ENCODE measurements around the gene PPP2R2B.
A peak's percentile ranks its signal among the peaks of the same experiment; 100 is the strongest.

Gene PPP2R2B

DNA sequence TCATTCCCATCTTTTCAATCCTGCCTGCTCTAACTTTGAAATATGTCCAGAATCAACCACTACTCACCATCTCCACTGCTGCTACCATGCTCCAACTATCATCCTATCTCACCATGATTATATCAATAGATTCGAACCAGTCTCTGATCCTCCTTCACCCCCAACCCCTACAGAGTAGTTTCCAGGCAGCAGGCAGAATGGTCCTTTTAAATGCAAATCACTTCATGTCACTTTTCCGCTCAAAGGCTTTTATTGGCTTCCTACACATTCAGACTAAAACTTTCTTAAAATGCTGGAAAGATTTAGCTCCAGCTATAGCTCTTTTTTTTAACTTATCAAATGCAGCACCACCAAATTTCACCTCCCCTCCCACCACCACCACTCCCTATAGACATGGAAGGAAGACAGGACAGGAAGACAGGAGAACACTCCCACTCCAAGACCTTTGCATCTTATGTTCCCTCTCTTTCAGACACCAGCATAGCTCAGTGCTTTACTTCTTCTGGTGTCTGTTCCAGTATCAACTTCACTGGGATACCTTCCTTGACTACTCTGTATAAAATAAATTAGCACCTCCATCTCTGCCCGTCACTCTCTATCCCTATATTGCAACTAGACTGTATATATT, 9.9 kb upstream of the PPP2R2B start:
- no peak overlapping the region for H3K4me3 ChIP-seq (ENCODE audit: low read depth, low read length)
- TF ChIP-seq, protein P1, sequence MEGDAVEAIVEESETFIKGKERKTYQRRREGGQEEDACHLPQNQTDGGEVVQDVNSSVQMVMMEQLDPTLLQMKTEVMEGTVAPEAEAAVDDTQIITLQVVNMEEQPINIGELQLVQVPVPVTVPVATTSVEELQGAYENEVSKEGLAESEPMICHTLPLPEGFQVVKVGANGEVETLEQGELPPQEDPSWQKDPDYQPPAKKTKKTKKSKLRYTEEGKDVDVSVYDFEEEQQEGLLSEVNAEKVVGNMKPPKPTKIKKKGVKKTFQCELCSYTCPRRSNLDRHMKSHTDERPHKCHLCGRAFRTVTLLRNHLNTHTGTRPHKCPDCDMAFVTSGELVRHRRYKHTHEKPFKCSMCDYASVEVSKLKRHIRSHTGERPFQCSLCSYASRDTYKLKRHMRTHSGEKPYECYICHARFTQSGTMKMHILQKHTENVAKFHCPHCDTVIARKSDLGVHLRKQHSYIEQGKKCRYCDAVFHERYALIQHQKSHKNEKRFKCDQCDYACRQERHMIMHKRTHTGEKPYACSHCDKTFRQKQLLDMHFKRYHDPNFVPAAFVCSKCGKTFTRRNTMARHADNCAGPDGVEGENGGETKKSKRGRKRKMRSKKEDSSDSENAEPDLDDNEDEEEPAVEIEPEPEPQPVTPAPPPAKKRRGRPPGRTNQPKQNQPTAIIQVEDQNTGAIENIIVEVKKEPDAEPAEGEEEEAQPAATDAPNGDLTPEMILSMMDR (IDR thresholded peaks at IDR 0.05; ENCODE audit: low read depth, low read length): no peak

DNA sequence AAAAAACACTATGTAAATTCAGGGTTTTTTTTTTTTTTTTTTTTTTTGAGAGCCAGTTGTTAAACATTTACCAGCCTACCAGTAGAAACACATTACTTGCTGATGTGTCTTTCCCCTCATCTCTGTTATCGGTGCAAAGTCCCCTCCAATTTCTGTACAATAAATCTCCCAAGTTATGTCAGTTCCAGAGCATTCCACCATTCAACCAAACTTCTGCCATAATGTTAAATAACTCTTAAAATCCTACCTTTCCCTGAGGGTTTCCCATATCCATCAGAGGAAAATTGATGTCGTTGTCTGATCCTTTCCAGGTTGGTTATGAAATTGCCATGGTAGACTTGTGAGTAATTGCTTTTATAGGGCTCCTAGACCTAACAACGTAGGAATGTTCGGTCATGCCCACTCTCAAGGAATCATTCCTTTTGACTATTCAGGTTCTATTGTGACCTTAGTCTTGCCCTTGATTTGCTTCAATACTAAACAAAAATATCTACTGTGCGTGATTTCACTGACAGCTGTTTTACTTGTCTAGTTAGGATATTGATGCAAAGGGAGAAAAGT, 5.6 kb upstream of the PPP2R2B start:
- no peak overlapping the region for H3K4me3 ChIP-seq (ENCODE audit: low read depth, low read length)
- TF ChIP-seq, protein P1 (IDR thresholded peaks at IDR 0.05; ENCODE audit: low read depth, low read length): no peak

DNA sequence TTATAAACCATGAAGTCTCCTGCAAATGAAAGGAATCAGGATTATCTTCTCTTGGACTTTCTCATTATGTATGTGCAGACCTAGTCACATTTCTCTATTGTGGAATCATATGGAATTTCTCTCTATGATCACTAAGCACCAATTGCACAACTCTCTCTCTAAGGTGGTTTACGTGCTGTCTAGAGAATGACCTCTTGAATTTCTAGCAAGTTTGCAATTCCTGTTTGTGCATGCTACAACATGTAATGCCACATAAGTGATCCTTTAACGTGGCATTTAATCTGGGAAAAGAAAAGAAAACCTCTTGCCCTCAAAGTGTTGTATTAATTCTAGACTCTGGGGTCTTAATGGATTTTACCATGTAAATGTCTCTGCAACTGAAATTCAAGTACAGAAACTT, 5.0 kb upstream of the PPP2R2B start:
- TF ChIP-seq, protein P1 (IDR thresholded peaks at IDR 0.05; ENCODE audit: low read depth, low read length): no peak

DNA sequence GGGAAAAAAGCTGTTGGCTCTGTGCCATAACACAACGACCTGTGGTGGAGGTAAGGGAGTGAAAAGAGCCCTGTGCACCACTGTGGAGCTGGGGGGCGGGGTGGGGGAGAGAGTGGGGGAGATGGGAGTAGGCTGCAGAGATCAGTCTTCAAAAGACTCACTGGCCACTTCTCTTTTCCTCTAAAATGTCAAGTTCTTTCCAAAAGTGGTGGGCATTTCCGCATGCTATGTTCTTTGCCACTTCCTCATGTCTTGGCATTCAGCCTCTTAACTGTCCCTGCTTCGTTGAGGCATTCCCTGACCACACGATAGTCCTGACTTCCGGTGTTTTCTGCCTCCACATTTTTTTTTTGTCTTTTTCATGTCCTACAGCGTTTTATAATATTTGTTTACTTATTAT, 2.4 kb upstream of the PPP2R2B start:
- TF ChIP-seq, protein P1 (IDR thresholded peaks at IDR 0.05; ENCODE audit: low read depth, low read length): no peak
- H3K4me3 ChIP-seq (ENCODE audit: low read depth, low read length): no peak overlapping the region

More for the DNA sequence above, 5.0 kb upstream of the PPP2R2B start:
- no peak overlapping the region for H3K4me3 ChIP-seq (ENCODE audit: low read depth, low read length)

DNA sequence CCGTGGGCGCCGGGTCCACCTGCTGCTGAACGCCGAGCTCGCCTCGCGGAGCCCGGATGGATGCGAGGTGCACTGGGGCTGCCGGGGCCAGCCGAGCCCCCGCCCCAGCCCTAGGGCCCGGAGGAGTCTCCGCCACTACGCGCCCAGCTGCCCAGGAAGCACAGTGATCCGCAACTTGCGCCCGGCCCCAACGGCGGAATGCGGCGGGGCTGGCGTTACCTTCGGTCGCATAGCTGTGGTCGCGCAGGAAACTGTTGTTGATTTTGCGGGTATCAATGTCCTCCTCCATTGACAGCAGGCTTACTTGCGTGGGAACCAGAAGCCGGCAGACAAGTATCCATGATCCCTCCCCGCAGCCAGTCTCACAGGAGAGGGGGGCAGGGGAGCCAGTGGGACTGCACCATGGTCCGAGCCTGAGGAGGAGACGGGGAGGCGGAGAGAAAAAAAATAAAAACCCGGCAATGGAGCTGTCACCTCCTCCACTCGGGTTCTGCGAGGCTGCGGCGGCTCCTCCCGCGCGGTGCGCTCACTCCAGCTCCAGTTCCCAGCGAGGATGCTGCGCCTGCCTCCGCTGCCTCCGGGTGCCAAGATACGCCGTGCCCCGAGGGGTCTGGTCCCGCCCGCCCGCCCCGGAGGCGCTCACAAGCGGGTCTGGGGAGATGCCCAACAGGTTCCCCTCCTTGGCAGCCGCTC, 628 bp downstream of the PPP2R2B start:
- TF ChIP-seq, protein P1 (IDR thresholded peaks at IDR 0.05; ENCODE audit: low read depth, low read length): no peak
- H3K4me3 ChIP-seq (ENCODE audit: low read depth, low read length): peak overlapping the region; percentile 24

DNA sequence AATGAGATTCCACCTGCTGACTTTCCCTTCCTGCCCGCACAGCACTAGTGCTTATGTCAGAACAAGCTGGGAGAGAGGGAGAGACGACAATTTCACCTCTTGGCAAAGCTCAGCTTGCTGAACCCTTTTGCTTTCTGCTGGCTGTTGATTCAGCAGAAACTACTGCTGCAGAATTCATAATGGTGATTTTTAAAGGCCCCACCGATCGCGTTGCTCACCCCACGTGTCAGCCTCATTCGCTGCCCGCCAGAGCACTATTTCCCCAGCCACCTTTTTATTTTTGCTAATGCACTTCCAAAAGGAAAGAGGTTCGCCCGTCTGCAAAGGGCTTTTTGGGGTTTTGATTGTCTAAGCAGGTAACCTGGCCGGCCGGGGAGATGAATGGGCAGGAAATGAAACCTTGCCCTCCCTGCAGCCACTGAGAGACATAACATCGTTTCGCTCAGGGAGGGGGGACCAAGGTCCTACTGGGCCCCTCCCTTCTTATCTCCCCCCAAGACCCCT, 1.3 kb downstream of the PPP2R2B start:
- TF ChIP-seq, protein P1 (IDR thresholded peaks at IDR 0.05; ENCODE audit: low read depth, low read length): no peak

More for the DNA sequence above, 1.3 kb downstream of the PPP2R2B start:
- H3K4me3 ChIP-seq (ENCODE audit: low read depth, low read length): no peak overlapping the region
